Measurements from ENCODE around the gene C6orf163. TPM values are rescaled to one million over a fixed set of nuclear protein-coding genes. Genes with fewer than 3 reads are reported as not detected.
A peak's percentile ranks its signal among the peaks of the same experiment; 100 is the strongest.

C6orf163 gene
- total and polyA plus RNA-seq, 2 experiments from 2014 or later = 2.3 to 5.4 TPM

DNA sequence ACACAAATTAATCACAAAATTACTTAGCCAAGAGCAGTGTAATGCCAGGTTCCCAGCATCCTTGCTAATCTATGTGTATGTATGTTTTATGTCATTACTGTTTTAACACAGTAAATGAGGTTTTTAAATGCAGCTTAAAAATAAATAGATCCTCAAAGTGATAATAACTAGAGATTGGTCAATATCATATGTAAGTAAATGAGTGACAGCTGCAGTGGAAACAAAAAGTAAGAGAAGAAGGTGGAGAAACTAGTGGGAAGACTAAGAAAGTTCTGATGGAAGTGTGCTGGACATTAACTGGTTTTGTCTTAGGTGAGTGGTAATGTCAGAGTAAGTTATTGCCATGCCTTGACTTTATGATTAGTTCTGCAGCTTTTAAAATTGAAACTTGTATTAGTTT lies 13.7 kb upstream of the C6orf163 start:
- no peak for TF ChIP-seq CREB1 (CRISPR knock-in tag; IDR thresholded peaks at IDR 0.05; ENCODE audit: low read depth)
- no peak for TF ChIP-seq ZNF331 (CRISPR knock-in tag; IDR thresholded peaks at IDR 0.05; ENCODE audit: low read depth)
- TF ChIP-seq, protein P1, sequence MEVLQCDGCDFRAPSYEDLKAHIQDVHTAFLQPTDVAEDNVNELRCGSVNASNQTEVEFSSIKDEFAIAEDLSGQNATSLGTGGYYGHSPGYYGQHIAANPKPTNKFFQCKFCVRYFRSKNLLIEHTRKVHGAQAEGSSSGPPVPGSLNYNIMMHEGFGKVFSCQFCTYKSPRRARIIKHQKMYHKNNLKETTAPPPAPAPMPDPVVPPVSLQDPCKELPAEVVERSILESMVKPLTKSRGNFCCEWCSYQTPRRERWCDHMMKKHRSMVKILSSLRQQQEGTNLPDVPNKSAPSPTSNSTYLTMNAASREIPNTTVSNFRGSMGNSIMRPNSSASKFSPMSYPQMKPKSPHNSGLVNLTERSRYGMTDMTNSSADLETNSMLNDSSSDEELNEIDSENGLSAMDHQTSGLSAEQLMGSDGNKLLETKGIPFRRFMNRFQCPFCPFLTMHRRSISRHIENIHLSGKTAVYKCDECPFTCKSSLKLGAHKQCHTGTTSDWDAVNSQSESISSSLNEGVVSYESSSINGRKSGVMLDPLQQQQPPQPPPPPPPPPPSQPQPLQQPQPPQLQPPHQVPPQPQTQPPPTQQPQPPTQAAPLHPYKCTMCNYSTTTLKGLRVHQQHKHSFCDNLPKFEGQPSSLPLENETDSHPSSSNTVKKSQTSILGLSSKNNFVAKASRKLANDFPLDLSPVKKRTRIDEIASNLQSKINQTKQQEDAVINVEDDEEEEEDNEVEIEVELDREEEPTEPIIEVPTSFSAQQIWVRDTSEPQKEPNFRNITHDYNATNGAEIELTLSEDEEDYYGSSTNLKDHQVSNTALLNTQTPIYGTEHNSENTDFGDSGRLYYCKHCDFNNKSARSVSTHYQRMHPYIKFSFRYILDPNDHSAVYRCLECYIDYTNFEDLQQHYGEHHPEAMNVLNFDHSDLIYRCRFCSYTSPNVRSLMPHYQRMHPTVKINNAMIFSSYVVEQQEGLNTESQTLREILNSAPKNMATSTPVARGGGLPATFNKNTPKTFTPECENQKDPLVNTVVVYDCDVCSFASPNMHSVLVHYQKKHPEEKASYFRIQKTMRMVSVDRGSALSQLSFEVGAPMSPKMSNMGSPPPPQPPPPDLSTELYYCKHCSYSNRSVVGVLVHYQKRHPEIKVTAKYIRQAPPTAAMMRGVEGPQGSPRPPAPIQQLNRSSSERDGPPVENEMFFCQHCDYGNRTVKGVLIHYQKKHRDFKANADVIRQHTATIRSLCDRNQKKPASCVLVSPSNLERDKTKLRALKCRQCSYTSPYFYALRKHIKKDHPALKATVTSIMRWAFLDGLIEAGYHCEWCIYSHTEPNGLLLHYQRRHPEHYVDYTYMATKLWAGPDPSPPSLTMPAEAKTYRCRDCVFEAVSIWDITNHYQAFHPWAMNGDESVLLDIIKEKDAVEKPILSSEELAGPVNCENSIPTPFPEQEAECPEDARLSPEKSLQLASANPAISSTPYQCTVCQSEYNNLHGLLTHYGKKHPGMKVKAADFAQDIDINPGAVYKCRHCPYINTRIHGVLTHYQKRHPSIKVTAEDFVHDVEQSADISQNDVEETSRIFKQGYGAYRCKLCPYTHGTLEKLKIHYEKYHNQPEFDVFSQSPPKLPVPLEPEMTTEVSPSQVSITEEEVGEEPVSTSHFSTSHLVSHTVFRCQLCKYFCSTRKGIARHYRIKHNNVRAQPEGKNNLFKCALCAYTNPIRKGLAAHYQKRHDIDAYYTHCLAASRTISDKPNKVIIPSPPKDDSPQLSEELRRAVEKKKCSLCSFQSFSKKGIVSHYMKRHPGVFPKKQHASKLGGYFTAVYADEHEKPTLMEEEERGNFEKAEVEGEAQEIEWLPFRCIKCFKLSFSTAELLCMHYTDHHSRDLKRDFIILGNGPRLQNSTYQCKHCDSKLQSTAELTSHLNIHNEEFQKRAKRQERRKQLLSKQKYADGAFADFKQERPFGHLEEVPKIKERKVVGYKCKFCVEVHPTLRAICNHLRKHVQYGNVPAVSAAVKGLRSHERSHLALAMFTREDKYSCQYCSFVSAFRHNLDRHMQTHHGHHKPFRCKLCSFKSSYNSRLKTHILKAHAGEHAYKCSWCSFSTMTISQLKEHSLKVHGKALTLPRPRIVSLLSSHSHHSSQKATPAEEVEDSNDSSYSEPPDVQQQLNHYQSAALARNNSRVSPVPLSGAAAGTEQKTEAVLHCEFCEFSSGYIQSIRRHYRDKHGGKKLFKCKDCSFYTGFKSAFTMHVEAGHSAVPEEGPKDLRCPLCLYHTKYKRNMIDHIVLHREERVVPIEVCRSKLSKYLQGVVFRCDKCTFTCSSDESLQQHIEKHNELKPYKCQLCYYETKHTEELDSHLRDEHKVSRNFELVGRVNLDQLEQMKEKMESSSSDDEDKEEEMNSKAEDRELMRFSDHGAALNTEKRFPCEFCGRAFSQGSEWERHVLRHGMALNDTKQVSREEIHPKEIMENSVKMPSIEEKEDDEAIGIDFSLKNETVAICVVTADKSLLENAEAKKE (CRISPR knock-in tag; IDR thresholded peaks at IDR 0.05) = no peak
- no peak overlapping the region for H3K27ac Mint-ChIP-seq
- Histone ChIP-seq H3F3A (replicated peaks; ENCODE audit: low read depth) (no peaks in the 10 kb centered on the region), H3K4me3 (no peak overlapping the region), H3K27me3 (ENCODE audit: insufficient read depth) (no peaks in the 10 kb centered on the region), H3K36me3 (ENCODE audit: insufficient read depth) (no peaks in the 10 kb centered on the region; the same call in 1 of the 2 replicates), H3K4me1 (ENCODE audit: insufficient read depth) (peaks cover 24% of the 10 kb centered on the region), H3K27ac (ENCODE audit: low read depth) (no peak overlapping the region), H4K20me1 (replicated peaks; ENCODE audit: insufficient read depth) (no peaks in the 10 kb centered on the region), H3K4me2 (no peak overlapping the region), H3K9me2 (ENCODE audit: insufficient read depth) (no peaks in the 10 kb centered on the region), H2AFZ (no peak overlapping the region), H3K79me2 (replicated peaks; ENCODE audit: insufficient read depth) (peaks cover 44% of the 10 kb centered on the region)
- ATAC-seq (no peak), DNase-seq (ENCODE audit: low spot score) (no peak)
- H3K4me3 Mint-ChIP-seq = no peak overlapping the region
- H3K36me3 Mint-ChIP-seq (ENCODE audit: low read depth) = peaks cover 19% of the 10 kb centered on the region
- H3K4me1 Mint-ChIP-seq = peaks cover 32% of the 10 kb centered on the region
- peaks cover 2% of the 10 kb centered on the region for H3K27me3 Mint-ChIP-seq (ENCODE audit: insufficient read depth, low read depth, poor library complexity)
- peaks cover 18% of the 10 kb centered on the region for H3K9me3 Mint-ChIP-seq

- Histone ChIP-seq H3F3A (replicated peaks; ENCODE audit: low read depth) (no peaks in the 10 kb centered on the region), H3K9me2 (ENCODE audit: insufficient read depth) (no peaks in the 10 kb centered on the region), H3K4me3 (no peak overlapping the region), H2AFZ (no peak overlapping the region), H4K20me1 (replicated peaks; ENCODE audit: insufficient read depth) (no peaks in the 10 kb centered on the region), H3K36me3 (ENCODE audit: insufficient read depth) (no peaks in the 10 kb centered on the region), H3K4me2 (no peak overlapping the region), H3K4me1 (ENCODE audit: insufficient read depth) (peaks cover 28% of the 10 kb centered on the region), H3K27me3 (ENCODE audit: insufficient read depth) (no peaks in the 10 kb centered on the region), H3K79me2 (replicated peaks; ENCODE audit: insufficient read depth) (peaks cover 32% of the 10 kb centered on the region), H3K27ac (ENCODE audit: low read depth) (no peak overlapping the region)
- Mint-ChIP-seq H3K4me3 (no peak overlapping the region; the same call in 2 of the 3 replicates), H3K9me3 (peaks cover 8% of the 10 kb centered on the region), H3K36me3 (ENCODE audit: low read depth) (peaks cover 13% of the 10 kb centered on the region; the same call in 1 of the 3 replicates), H3K27ac (peak overlapping the region; percentile 55), H3K4me1 (peaks cover 35% of the 10 kb centered on the region), H3K27me3 (ENCODE audit: insufficient read depth, low read depth, poor library complexity) (peaks cover 2% of the 10 kb centered on the region)
- ATAC-seq (peak; percentile 48), DNase-seq (ENCODE audit: low spot score) (peak; percentile 17)
- TF ChIP-seq, protein P2, sequence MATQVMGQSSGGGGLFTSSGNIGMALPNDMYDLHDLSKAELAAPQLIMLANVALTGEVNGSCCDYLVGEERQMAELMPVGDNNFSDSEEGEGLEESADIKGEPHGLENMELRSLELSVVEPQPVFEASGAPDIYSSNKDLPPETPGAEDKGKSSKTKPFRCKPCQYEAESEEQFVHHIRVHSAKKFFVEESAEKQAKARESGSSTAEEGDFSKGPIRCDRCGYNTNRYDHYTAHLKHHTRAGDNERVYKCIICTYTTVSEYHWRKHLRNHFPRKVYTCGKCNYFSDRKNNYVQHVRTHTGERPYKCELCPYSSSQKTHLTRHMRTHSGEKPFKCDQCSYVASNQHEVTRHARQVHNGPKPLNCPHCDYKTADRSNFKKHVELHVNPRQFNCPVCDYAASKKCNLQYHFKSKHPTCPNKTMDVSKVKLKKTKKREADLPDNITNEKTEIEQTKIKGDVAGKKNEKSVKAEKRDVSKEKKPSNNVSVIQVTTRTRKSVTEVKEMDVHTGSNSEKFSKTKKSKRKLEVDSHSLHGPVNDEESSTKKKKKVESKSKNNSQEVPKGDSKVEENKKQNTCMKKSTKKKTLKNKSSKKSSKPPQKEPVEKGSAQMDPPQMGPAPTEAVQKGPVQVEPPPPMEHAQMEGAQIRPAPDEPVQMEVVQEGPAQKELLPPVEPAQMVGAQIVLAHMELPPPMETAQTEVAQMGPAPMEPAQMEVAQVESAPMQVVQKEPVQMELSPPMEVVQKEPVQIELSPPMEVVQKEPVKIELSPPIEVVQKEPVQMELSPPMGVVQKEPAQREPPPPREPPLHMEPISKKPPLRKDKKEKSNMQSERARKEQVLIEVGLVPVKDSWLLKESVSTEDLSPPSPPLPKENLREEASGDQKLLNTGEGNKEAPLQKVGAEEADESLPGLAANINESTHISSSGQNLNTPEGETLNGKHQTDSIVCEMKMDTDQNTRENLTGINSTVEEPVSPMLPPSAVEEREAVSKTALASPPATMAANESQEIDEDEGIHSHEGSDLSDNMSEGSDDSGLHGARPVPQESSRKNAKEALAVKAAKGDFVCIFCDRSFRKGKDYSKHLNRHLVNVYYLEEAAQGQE (IDR thresholded peaks at IDR 0.05; ENCODE audit: unreplicated experiment) = no peak
- no peak for TF ChIP-seq CREB1 (CRISPR knock-in tag; IDR thresholded peaks at IDR 0.05; ENCODE audit: low read depth)
- TF ChIP-seq, protein P3, sequence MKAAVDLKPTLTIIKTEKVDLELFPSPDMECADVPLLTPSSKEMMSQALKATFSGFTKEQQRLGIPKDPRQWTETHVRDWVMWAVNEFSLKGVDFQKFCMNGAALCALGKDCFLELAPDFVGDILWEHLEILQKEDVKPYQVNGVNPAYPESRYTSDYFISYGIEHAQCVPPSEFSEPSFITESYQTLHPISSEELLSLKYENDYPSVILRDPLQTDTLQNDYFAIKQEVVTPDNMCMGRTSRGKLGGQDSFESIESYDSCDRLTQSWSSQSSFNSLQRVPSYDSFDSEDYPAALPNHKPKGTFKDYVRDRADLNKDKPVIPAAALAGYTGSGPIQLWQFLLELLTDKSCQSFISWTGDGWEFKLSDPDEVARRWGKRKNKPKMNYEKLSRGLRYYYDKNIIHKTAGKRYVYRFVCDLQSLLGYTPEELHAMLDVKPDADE (IDR thresholded peaks at IDR 0.05) = no peak
- TF ChIP-seq ZNF331 (CRISPR knock-in tag; IDR thresholded peaks at IDR 0.05; ENCODE audit: low read depth) = no peak
- no peak for TF ChIP-seq POLR2AphosphoS5 (IDR thresholded peaks at IDR 0.05; ENCODE audit: low read depth)
- TF ChIP-seq NANOG (IDR thresholded peaks at IDR 0.05; ENCODE audit: borderline replicate concordance) = no peak
- TF ChIP-seq CTCF (conservative IDR thresholded peaks at IDR 0.05; ENCODE audit: low read depth in 2 of 2) = no peak
- no peak for TF ChIP-seq EZH2phosphoT487 (IDR thresholded peaks at IDR 0.05; ENCODE audit: unreplicated experiment)
Observed at GRCh38 chr6:87333033-87333432, 11.6 kb upstream of the C6orf163 start.

All from GM23338 (cell line).